CD14-positive monocyte (primary cell): ENCODE data around the gene SMYD3. TPM values are rescaled to one million over a fixed set of nuclear protein-coding genes. Genes with fewer than 3 reads are reported as not detected.
A peak's percentile ranks its signal among the peaks of the same experiment; 100 is the strongest.

Experiments used
- DNase-seq, 3 donors: peaks; one replicate each; pipeline ENCODE4 v3.0.0-alpha.2; 2011 to 2022
- H2AFZ ChIP-seq: 2 replicates; pipeline ENCODE4 v1.6.0; 2012; ENCODE audit warnings: mild to moderate bottlenecking, low read depth, low read length, inconsistent platforms; ENCODE audit not compliant: insufficient read depth, poor library complexity, severe bottlenecking
- H3K27ac ChIP-seq, 2 donors: 1 replicate in 1 of 2; 2 replicates in 1 of 2; pipeline ENCODE4 v1.5.1; 2012 to 2013; ENCODE audit warnings: low read length in 2 of 2, control low read depth in 1 of 2, inconsistent platforms in 1 of 2, low read depth in 1 of 2, mild to moderate bottlenecking in 1 of 2
- H3K27me3 ChIP-seq, 2 donors: one replicate each; pipeline versions ENCODE4 v1.6.0 to v1.6.1; 2011 to 2013; ENCODE audit warnings: low read length in 2 of 2; ENCODE audit not compliant: control insufficient read depth in 2 of 2, insufficient read depth in 2 of 2
- H3K36me3 ChIP-seq, 2 donors: replicated peaks in 1 of 2; 1 replicate in 1 of 2; 2 replicates in 1 of 2; pipeline versions ENCODE4 v1.5.1 to v1.6.1; 2012 to 2013; ENCODE audit warnings: low read length in 2 of 2, control low read depth in 1 of 2, inconsistent platforms in 1 of 2, mild to moderate bottlenecking in 1 of 2; ENCODE audit not compliant: insufficient read depth in 2 of 2, control insufficient read depth in 1 of 2
- H3K4me1 ChIP-seq, 2 donors: 1 replicate in 1 of 2; 2 replicates in 1 of 2; pipeline versions ENCODE4 v1.5.1 to v1.6.1; 2012 to 2013; ENCODE audit warnings: low read length in 2 of 2, control low read depth in 1 of 2, inconsistent platforms in 1 of 2, mild to moderate bottlenecking in 1 of 2, moderate library complexity in 1 of 2; ENCODE audit not compliant: insufficient read depth in 2 of 2, control insufficient read depth in 1 of 2
- H3K4me2 ChIP-seq: replicated peaks from 2 replicates; pipeline ENCODE3; 2012; ENCODE audit warnings: low read length, moderate library complexity, mild to moderate bottlenecking; ENCODE audit not compliant: poor library complexity, severe bottlenecking; ENCODE audit errors: extremely low read depth
- H3K4me3 ChIP-seq, 3 experiments: fragments of 200-600 bp in 1 of 3; sonication (generic) in 1 of 3; replicated peaks in 1 of 3; 1 replicate in 2 of 3; 2 replicates in 1 of 3; pipeline ENCODE4 v1.5.1; 2011 to 2013; ENCODE audit warnings: low read length in 3 of 3, mild to moderate bottlenecking in 3 of 3, control low read depth in 2 of 3, low read depth in 2 of 3, inconsistent platforms in 1 of 3, moderate library complexity in 1 of 3
- H3K79me2 ChIP-seq: 2 replicates; pipeline ENCODE4 v1.6.0; 2012; ENCODE audit warnings: mild to moderate bottlenecking, control low read depth, inconsistent platforms, low read length, moderate library complexity; ENCODE audit not compliant: insufficient read depth
- H3K9ac ChIP-seq: 2 replicates; pipeline ENCODE4 v1.6.0; 2017; ENCODE audit warnings: low read length, mild to moderate bottlenecking; ENCODE audit not compliant: insufficient read depth, poor library complexity, severe bottlenecking
- H3K9me3 ChIP-seq, 2 donors: replicated peaks in 1 of 2; 1 replicate in 1 of 2; 2 replicates in 1 of 2; pipeline versions ENCODE4 v1.5.1 to v1.6.1; 2012 to 2013; ENCODE audit warnings: low read length in 2 of 2, control low read depth in 1 of 2; ENCODE audit not compliant: control insufficient read depth in 1 of 2, insufficient read depth in 1 of 2
- H4K20me1 ChIP-seq: 2 replicates; pipeline ENCODE4 v1.6.0; 2012; ENCODE audit warnings: mild to moderate bottlenecking, low read length, control low read depth, moderate library complexity; ENCODE audit not compliant: insufficient read depth
- H3K27ac Mint-ChIP-seq, 7 donors: one replicate each; pipeline ENCODE4 v1.8.0; 2020; ENCODE audit warnings: mild to moderate bottlenecking in 7 of 7, mixed read lengths in 7 of 7, moderate library complexity in 6 of 7, inconsistent platforms in 2 of 7
- H3K27me3 Mint-ChIP-seq, 3 donors: one replicate each; pipeline ENCODE4 v1.8.0; 2021 to 2022; ENCODE audit warnings: low read depth in 3 of 3, mild to moderate bottlenecking in 3 of 3, mixed read lengths in 3 of 3, moderate library complexity in 3 of 3, inconsistent platforms in 1 of 3
- H3K36me3 Mint-ChIP-seq, 2 donors: one replicate each; pipeline ENCODE4 v1.8.0; 2020; ENCODE audit warnings: mixed read lengths in 2 of 2, inconsistent platforms in 1 of 2, mild to moderate bottlenecking in 1 of 2
- H3K4me1 Mint-ChIP-seq: one replicate; pipeline ENCODE4 v1.8.0; 2020; ENCODE audit warnings: mild to moderate bottlenecking, mixed read lengths
- H3K4me3 Mint-ChIP-seq, 2 donors: one replicate each; pipeline ENCODE4 v1.8.0; 2020; ENCODE audit warnings: mild to moderate bottlenecking in 2 of 2, mixed read lengths in 2 of 2, moderate library complexity in 1 of 2
- H3K9me3 Mint-ChIP-seq, 7 donors: one replicate each; pipeline ENCODE4 v1.8.0; 2020 to 2022; ENCODE audit warnings: mixed read lengths in 7 of 7, mild to moderate bottlenecking in 6 of 7, moderate library complexity in 6 of 7, inconsistent platforms in 2 of 7
- CTCF ChIP-seq: fragments of 200-600 bp; IDR thresholded peaks from one replicate; pipeline ENCODE4 v1.8.0; 2022; ENCODE audit warnings: antibody characterized with exemption, mild to moderate bottlenecking
- WGBS: methylation state at CpG from one replicate; pipeline ENCODE4 v1.1.5; 2013; ENCODE audit warnings: missing lambda C conversion rate; ENCODE audit not compliant: insufficient coverage; 5-methylcytosine and 5-hydroxymethylcytosine counted together
- intact Hi-C, 2 donors: fragments of 100-400 bp; cut with micrococcal nuclease; formaldehyde crosslinking; loops; one replicate each; pipeline versions ENCODE4 v1.15.0 to v1.15.1; 2023
- polyA plus RNA-seq, 3 donors: library from polyadenylated mRNA; depleted of rRNA in 1 of 3; unstranded in 2 of 3; stranded (reverse) in 1 of 3; fragments of 300-500 nt in 2 of 3; fragments of >200 nt in 1 of 3; fragmentation: Illumina TruSeq in 2 of 3; gene quantifications; 1 replicate in 2 of 3; 2 replicates in 1 of 3; pipeline ENCODE4 v1.2.3, GENCODE V29; 2012 to 2021

SMYD3 gene
- polyA plus RNA-seq, 3 donors: 2.7 to 8.4 (median 4.0) TPM

- peak overlapping the region in 1 of 3 experiments; percentile 27 for H3K4me3 ChIP-seq
- H3K9me3 ChIP-seq: no peaks in the 10 kb centered on the region
- Mint-ChIP-seq H3K4me3 (peak overlapping the region; percentile 35 to 83), H3K27ac (peak overlapping the region in 2 of 7 donors; percentile 22 to 44), H3K36me3 (peaks cover 0 to 3% of the 10 kb centered on the region in 2 donors), H3K9me3 (no peaks in the 10 kb centered on the region), H3K27me3 (no peaks in the 10 kb centered on the region), H3K4me1 (peaks cover 46% of the 10 kb centered on the region)
- no peak overlapping the region for H3K9ac ChIP-seq
- intact Hi-C loops: no loop called here
- no peak overlapping the region for H3K27ac ChIP-seq
- H2AFZ ChIP-seq: no peak overlapping the region
- WGBS: 42% methylated on average over 8 of the region's 9 CpGs
- peaks cover 26 to 30% of the 10 kb centered on the region in 2 donors for H3K4me1 ChIP-seq
- DNase-seq: no peak
- H4K20me1 ChIP-seq: no peaks in the 10 kb centered on the region
- no peak for TF ChIP-seq CTCF
- no peaks in the 10 kb centered on the region for H3K79me2 ChIP-seq
- H3K27me3 ChIP-seq: no peaks in the 10 kb centered on the region
- H3K36me3 ChIP-seq: no peaks in the 10 kb centered on the region
- H3K4me2 ChIP-seq: peak overlapping the region; percentile 55
Observed at GRCh38 chr1:246164764-246165163, 342.3 kb downstream of the SMYD3 start.

- Mint-ChIP-seq H3K27me3 (no peaks in the 10 kb centered on the region), H3K36me3 (peaks cover 0 to 3% of the 10 kb centered on the region in 2 donors), H3K4me1 (peaks cover 63% of the 10 kb centered on the region), H3K27ac (no peak overlapping the region), H3K9me3 (no peaks in the 10 kb centered on the region), H3K4me3 (no peak overlapping the region)
- DNase-seq: no peak
- intact Hi-C loops: no loop called here
- no peaks in the 10 kb centered on the region for H3K36me3 ChIP-seq
- no peak overlapping the region for H2AFZ ChIP-seq
- TF ChIP-seq CTCF: no peak
- no peak overlapping the region for H3K9ac ChIP-seq
- H4K20me1 ChIP-seq: no peaks in the 10 kb centered on the region
- H3K27me3 ChIP-seq: no peaks in the 10 kb centered on the region
- H3K4me1 ChIP-seq: peaks cover 45 to 50% of the 10 kb centered on the region in 2 donors
- H3K4me3 ChIP-seq: no peak overlapping the region
- H3K9me3 ChIP-seq: no peaks in the 10 kb centered on the region
- no peak overlapping the region for H3K27ac ChIP-seq
- WGBS: no CpG with 5 or more reads among the region's 1 CpG
- H3K4me2 ChIP-seq: no peak overlapping the region
- no peaks in the 10 kb centered on the region for H3K79me2 ChIP-seq
Observed at GRCh38 chr1:246162560-246162959, 344.5 kb downstream of the SMYD3 start.
